ENCODE results near the gene PRSS33. TPM values are rescaled to one million over a fixed set of nuclear protein-coding genes. Genes with fewer than 3 reads are reported as not detected.
A peak's percentile ranks its signal among the peaks of the same experiment; 100 is the strongest.

Gene PRSS33
- polyA plus RNA-seq, 3 donors, result not detected

DNA sequence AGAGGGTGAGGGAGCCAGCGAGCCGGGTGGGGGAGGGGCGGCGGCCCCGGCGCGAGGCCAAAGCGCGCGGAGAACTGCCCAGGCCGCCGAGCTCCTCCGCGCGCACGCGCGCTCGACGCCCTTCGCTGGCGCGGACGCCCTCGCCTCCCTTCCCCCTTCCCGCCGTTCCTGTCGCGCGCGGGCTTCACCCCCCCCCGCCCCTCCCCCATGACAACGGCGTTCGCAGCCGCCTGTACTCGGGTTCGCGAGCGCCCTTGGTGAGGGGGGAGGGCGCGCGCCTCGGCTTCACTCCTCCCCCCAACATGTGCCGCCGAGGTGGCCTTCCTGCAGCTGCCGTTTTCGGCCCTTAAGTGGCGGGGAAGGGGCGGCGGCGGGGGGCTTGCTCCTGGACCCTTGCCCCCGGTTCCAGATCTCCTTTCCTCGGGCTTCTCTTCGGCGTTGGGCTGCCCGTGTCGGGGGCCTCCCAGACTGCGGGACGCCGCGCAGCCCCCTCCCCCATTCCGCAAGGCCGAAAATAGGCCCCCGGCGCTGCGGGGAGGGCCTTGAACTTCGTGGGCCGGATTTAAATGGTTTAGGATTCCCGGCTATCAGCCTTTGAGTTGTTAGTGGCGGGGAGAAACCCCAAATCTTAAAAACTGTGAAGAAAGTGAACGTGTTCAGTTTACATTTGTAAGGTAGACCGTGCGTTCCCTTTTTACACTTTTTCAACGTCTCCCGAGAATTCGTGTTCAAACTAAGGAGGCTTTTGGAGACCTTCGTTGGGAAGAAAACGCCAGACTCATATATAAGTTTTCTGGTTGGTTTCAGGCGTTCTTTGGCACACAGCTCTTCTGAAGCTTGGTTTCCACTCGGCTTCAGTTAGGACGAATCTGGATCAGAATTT is 34.3 kb downstream of the PRSS33 start:
- 0 to 1% (median 1%) methylated on average over 50 to 73 of the region's 82 CpGs for WGBS, 3 donors
- peak overlapping the region; percentile 87 for H3K27ac ChIP-seq (ENCODE audit: low read depth, low read length)

DNA sequence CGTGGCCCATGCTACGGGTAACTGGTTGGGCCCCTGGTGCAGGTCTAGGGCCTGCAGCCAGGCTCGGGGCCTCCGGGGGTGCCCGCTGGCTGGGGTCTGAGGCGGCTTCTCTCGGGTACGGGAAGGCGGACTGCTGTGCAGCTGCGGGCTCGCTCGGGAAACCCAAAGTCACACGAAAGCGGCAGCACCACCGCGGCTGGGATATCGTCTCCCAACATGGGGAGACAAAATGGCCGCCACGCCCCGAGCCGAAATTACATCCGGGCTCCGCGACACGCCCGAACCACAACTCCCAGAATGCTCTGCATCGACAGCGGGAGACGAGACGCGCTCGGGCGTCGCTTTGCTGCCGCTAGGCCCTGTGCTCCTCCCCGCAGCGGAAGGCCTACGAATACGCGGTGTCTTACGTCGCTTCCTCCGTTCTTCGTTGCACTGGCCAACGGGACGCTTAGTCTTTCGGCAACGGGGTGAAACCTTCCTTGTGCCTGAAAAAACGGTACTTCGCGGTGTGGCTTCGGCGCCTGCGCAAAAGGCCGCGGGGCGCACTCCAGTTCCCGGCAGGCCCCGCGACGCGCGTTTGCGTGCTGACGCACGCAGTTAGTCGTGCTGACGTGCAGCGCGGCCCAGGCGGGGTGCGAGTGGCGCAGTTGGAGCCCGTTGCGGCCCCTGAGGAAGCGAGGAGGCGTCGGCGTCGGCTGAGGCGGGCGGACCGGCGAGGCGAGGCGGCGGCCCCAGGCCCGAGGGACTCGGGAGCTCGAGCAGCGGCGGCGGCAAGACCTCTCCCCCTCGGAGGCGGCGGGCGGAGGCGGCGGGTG is 35.1 kb downstream of the PRSS33 start, which contains the start of gene SRRM2:
SRRM2 (plus strand) TSS at position 604 of the 815 bp plus-strand sequence. CDS start 3,727 bp downstream, outside the sequence.
- 2% methylated on average over 77 to 95 of the region's 99 CpGs for WGBS, 3 donors
- peak within 1 kb of the TSS; percentile 87 for H3K27ac ChIP-seq (ENCODE audit: low read depth, low read length)

DNA sequence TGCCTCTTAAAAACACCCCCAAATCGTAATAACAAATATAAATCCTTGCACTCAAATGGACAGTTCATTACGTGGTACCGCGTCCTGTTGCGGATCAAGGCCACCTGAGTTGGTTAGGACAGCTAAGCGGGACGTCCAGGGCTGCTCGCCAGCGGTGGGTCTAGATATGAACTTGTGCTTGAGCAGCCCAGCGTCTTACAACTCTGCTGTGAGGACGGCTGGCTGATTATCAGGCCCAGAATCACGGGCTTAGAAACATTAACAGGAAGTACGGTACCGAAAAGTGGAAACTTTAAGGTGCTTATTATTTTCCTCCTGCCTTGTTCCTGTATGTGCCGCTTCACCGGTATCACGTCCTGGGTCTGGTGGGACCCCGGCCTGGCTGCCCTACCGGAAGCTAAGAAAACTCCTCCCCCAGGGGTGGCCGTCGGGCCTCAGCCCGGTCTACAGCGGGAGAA is 35.8 kb downstream of the PRSS33 start:
- H3K27ac ChIP-seq (ENCODE audit: low read depth, low read length), result peak overlapping the region; percentile 70
- 58 to 59% (median 59%) methylated on average over 23 of the region's 23 CpGs for WGBS, 3 donors

DNA sequence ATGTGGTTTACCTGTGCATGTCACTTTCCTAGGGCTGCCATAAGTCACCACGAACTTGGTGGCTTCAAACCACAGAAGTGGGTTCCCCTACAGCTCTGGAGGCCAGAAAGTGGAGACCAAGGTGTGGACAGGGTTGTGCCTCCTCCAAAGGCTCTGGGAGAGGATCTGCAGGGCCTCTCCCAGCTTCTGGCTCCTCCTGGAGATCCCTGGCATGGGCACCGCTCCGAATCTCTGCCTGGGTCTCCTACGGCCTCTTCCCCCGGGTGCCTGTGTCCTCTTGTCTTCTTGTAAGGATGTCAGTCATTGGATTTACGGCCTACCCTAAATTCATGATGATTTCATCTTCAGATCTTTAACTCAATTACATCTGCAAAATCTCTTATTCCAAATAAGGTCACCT is 37.4 kb downstream of the PRSS33 start:
- no peak overlapping the region for H3K27ac ChIP-seq (ENCODE audit: low read depth, low read length)
- WGBS, 3 donors, result 92 to 99% (median 93%) methylated on average over 6 of the region's 6 CpGs

DNA sequence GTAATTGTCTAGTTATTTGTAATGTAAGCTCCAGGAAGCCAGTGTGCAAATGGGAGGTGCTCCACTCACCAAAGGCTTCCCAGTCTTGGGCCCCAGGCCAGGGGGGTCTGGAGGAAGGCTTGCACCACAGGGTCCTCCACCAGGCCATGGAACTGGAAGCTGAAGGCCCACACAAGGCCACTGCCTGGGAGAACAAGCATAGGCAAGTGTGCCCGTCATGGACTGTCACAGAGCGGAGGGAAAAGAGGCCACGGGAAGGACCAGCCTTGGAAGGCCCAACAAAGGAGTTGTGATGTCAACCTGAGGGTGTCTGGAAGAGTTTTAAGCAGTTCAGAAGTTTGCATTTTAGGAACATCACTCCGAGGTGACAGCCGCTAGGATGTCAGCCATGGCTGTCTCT is 37.9 kb downstream of the PRSS33 start:
- WGBS, 3 donors, result 98 to 100% (median 99%) methylated on average over 5 of the region's 5 CpGs
- no peak overlapping the region for H3K27ac ChIP-seq (ENCODE audit: low read depth, low read length)

DNA sequence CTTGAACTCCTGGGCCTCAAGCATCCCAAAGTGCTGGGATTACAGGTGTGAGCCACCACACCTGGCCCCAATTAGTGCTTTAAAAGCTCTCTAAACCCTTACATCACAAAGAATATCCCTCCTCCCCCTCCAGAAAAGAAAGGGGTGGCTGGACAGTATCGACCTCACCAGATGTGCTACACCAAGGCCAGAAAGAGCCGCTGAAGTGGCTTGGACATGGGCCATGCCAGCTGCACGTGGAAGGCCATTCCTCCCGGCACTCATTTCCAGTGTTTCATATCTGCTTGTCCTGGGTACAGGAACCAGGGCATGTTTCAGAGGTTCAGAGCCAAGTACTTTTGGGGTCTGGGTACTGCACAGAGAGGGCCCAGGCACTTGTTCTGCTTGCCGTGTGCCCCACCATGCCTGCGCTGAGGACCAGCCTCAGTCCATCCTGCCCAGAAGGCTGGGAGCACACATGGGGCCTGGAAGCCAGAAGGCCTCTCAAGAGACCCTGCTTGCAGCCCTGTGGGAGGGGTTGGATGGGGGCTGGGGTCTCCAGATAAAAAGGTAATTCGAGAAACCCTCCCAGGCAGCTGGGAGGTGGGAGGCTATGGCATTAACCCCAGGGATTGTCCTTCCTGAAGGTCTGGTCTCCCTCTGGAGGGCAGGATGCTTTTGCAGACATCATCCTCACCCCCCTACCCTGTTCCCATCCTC is 38.5 kb downstream of the PRSS33 start:
- 56 to 94% (median 94%) methylated on average over 7 of the region's 7 CpGs for WGBS, 3 donors

DNA sequence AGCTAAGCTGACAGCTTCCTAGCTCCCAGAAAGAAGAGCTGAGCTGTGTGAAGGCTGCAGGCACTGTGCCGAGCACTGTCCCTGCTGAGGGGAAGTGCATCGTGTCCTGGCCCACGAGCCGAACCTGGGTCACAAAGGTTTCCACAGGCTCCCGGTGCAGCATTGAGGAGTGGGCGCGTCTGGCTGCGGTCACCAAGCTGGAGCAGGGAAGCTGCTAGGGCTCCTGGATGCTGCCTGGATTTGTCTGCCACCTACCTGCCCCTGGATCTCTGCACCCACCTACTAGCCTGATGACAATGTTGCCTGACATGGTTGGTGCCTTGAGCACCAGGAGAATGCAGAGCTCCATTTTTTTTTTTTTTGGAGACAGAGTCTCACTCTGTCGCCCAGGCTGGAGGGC is 41.4 kb downstream of the PRSS33 start:
- 85 to 93% (median 85%) methylated on average over 9 of the region's 9 CpGs for WGBS, 3 donors
- H3K27ac ChIP-seq (ENCODE audit: low read depth, low read length), result no peak overlapping the region

More for the DNA sequence above, 38.5 kb downstream of the PRSS33 start:
- H3K27ac ChIP-seq (ENCODE audit: low read depth, low read length), result no peak overlapping the region

DNA sequence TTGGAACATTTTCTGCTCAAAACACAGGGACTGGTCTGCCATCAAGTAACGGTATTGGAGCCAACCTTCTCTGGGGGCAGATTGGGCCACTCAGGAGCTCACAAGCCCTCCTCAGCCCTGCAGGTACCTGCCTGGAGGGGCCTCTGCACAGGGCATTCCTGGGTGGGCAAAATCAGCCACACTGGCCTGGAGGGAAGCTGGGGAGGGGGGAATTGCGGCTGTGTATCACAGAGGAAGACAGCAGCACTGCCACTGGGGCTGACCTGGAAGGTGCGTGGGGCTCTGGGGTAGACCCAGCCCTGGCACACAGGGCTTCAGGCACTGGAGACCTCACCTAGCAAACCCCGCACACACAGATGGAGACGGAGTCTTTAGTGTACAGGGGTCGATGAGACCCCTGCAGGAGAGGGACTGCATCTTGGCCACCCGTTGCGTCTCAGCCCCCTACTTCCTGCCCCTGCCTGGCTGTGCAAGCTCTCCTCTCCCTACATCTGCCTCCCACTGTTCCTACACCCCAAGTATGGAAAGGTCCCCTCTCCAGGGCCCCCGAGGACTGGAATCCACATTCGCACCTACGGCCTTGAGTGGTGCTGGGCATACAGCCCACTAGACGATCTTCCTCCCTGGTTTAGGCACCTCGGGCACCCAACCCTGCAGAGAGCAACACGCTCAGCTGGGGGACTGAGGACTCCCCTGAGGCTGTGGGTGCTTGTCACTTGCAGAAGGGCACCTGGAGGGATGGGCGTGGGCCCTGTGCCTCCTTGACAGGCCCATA is 42.1 kb downstream of the PRSS33 start:
- 73 to 77% (median 73%) methylated on average over 15 of the region's 15 CpGs for WGBS, 3 donors
- H3K27ac ChIP-seq (ENCODE audit: low read depth, low read length), result no peak overlapping the region

DNA sequence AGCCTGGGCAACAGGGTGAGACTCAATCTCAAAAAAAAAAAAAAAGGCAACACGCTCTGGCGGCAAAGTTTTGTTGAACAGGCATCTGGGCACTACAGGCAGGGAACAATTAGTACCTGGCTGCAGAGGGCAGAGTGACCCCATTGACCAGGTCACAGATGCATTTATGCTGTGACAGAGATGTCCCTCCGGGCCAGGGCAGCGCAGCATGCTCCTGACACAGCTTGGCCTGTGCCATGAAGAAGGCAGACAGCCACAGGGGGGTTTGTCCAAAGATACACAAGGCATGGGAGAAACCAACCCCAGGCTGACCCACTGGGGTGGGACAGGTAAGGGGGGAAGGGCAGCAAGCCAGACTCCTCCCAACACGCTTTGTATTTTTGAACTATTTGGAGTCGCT is 42.6 kb downstream of the PRSS33 start:
- WGBS, 3 donors, result 83 to 93% (median 93%) methylated on average over 6 of the region's 6 CpGs

DNA sequence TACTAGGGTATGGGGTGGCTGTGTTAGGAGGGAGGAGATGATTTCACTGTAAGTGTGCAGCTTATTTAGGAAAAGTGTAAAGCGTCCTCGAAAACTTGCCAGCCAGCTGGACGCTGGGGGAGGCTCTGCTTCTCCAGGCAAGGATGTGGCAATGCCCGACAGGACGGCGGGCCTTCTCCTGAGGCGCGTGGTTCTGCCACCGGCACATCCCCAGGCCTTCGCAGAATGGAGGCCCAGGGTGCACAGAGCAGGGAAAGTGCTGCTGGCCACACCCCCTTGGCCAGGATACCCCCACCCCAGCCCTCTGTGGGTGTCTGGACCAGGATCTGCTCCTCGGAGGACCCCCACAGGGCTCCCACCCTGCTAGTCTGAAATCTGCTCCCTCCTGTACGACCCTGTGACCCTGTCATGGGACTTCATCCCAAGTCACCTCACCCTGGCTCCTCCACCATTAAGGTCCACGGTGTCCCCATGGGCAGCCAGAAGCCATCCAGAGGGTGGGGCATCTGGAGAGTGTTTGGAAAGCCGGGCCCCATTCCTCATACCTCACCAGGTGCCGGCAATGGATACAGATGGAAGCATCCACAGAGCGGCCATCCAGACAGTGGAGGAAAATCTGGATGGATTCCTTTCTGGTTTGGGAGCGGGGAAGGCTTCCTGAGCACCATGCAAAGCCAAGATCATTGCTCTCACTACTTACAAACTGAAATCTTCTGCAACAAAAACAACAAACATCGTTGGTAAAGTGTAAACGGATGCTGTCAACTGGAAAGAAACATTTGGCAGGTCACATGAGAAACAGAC is 44.2 kb downstream of the PRSS33 start:
- H3K27ac ChIP-seq (ENCODE audit: low read depth, low read length), result no peak overlapping the region
- WGBS, 3 donors, result 88 to 92% (median 88%) methylated on average over 19 of the region's 19 CpGs

More for the DNA sequence above, 42.6 kb downstream of the PRSS33 start:
- no peak overlapping the region for H3K27ac ChIP-seq (ENCODE audit: low read depth, low read length)

DNA sequence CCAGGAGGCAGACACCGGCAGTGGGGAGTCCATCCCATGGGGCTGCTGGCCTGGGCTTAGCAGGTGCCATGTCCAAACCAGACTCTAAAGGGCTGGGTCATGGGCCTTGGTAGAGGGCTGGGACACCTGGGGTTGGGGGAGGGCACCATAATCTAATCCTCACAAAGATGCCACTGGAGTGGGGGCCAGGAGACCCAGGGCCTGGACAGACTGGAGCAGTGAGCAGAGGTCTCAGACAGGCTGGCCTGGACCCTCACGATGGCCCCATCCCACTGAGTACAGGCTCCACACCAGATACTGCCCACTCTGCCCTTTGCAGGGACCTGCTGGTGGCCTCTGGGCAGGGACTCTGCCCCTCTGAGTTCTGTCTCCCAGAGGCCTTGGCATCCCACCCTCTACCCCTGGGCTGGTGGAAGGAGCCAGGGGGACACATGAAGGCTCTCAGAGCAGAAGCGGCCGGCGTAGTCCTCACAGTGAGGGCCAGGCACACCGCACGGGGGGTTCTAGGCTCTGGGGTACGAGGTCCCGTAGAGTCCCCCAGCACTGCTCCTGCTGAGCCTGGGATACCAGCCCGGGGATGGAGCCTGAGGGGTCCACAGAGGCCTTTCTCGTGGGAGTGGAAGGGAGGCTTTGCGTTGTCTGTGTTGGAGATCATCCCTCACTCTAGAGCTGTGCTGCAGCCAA is 44.9 kb downstream of the PRSS33 start:
- 90 to 91% (median 90%) methylated on average over 12 of the region's 12 CpGs for WGBS, 3 donors
- no peak overlapping the region for H3K27ac ChIP-seq (ENCODE audit: low read depth, low read length)

DNA sequence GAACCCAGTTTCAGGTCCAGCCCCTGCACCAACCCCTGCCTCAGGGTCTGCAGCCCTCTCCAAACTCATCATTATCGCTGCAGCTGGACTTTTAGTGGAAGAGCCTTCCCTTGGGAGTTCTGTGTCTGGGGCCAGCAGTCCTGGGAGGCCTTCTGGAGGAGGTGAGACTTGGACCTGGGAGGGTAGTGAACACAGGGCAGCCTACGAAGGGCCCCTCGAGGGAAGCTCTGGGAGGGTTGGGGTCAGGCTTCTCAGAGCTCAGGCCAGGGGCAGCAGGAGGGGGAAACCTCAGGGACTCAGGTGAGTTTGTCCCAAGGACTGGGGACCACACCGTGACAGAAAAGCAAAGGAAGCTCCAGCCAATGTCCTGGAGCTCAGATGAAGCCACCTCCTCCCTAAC is 46.2 kb downstream of the PRSS33 start:
- 87 to 92% (median 92%) methylated on average over 4 of the region's 4 CpGs for WGBS, 3 donors

DNA sequence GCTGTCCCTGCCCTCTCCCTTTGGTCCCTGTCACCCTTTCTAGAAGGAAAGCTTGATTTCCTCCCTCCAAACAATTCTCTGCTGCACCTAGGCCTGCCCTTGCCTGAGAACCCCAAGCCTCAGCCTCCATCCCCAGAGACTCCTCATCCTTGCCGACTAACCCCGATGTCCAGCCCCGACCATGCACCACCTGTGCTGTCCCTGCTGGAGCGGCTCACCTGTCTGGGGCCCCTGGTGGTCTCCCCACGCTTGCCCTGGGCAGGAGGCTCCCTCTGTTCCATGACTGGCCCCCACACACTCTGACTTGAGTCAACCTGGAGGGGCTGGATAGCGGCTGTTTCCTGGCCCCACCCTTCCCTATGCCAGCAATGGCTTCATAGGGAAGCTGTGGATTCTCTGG is 46.9 kb downstream of the PRSS33 start:
- WGBS, 3 donors, result 88 to 91% (median 89%) methylated on average over 6 of the region's 6 CpGs
- no peak overlapping the region for H3K27ac ChIP-seq (ENCODE audit: low read depth, low read length)

More for the DNA sequence above, 46.2 kb downstream of the PRSS33 start:
- no peak overlapping the region for H3K27ac ChIP-seq (ENCODE audit: low read depth, low read length)

DNA sequence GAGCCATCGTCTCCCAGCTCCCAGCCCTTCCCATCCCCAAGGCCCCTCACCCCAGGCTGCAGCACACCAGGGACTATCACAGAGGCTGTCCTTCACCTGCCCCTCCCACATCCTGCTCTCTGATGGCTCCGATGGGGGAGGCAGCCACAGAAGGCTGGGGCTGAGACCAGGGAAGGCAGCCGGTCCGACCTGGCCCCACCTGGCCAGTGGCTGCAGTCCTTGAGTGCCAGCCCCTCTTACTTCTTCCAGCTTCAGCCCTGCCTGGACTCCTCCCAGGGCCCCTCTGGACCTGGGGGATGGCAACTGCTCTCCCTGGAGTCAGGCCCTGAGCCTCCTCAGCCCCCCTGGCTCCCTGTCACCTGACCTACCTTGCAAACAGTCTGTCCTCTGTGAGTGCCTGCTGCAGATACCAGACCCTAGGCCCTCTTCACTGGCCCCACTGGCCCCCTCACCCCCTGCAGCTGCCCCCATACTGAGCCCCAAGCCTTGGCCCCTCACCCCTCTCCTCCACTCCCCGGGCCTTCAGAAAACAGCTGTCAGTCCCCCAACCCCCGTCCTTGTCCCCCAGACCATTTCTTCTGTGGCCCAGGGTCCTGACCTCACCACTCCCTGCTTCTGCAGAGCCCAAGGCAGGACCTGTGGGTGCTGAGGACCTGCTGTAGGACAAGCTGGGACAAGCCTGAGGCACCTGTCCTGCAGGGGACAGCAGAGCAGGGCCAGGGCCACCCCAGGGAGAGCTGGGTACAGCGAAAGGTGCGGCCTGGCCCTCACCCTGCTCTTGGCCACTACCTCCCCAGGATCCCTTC is 47.5 kb downstream of the PRSS33 start:
- WGBS, 3 donors, result 60 to 64% (median 62%) methylated on average over 7 to 8 of the region's 8 CpGs
- no peak overlapping the region for H3K27ac ChIP-seq (ENCODE audit: low read depth, low read length)

DNA sequence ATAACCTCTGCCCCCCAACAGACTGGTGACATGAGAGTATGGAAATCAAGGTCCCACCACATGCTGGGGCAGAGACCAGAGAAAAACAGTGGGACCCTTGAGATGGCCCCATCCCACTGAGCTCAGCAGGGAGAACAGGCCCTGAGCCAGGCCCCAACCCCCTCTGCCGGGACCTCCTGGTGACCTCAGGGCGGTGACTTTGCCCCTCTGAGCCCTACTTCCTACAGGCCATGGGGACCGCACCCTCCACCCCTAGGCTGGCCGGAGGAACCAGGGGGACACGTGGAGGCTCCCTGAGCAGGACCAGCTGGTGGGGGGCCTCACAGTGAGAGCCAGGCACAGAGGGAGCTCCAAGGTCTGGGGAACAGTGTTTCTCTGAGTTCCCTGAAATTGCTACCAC is 48.7 kb downstream of the PRSS33 start:
- WGBS, 3 donors, result 77 to 79% (median 79%) methylated on average over 5 of the region's 5 CpGs

DNA sequence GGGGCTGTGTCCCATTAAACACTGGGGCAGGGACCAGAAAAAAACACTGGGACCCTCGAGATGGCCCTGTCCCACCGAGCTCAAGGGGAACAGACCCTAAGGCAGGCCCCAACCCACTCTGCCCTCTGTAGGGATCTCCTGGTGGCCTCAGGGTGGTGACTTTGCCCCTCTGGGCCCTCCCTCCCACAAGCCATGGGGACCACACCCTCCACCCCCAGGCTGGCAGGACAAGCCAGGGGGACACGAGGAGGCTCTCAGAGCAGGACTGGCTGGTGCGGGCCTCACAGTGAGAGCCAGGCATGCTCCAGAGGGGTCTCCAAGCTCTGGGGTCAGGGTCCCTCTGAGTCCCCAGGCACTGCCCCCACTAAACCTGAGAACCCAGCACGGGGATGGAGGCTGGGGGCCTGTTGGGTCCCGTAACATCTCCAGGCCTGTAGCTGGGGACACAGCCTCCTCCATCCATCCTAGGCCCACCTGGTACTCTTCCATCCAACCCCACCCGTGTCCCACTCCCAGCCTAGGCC is 49.4 kb downstream of the PRSS33 start:
- no peak overlapping the region for H3K27ac ChIP-seq (ENCODE audit: low read depth, low read length)
- 75 to 85% (median 79%) methylated on average over 7 of the region's 7 CpGs for WGBS, 3 donors

More for the DNA sequence above, 48.7 kb downstream of the PRSS33 start:
- H3K27ac ChIP-seq (ENCODE audit: low read depth, low read length), result no peak overlapping the region

All from adipose tissue (tissue), 3 donors.